Immature natural killer cell (primary cell): ENCODE data around the gene DCP1A. TPM values are rescaled to one million over a fixed set of nuclear protein-coding genes. Genes with fewer than 3 reads are reported as not detected.
"Not testable (repeated sequence)": the region's sequence is repeated elsewhere in the genome, so short reads cannot be mapped to it uniquely, and the experiment has no call there.

Experiments
- DNase-seq, 3 donors: peaks; one replicate each; pipeline ENCODE4 v3.0.0; 2022; ENCODE audit warnings: mixed read lengths in 1 of 3
- H3K27ac Mint-ChIP-seq, 6 donors: one replicate each; pipeline ENCODE4 v1.8.0; 2020; ENCODE audit warnings: mixed read lengths in 6 of 6, mild to moderate bottlenecking in 5 of 6, inconsistent platforms in 4 of 6, moderate library complexity in 3 of 6
- H3K27me3 Mint-ChIP-seq, 3 donors: one replicate each; pipeline ENCODE4 v1.8.0; 2020 to 2021; ENCODE audit warnings: low read depth in 3 of 3, mild to moderate bottlenecking in 3 of 3, mixed read lengths in 3 of 3, moderate library complexity in 3 of 3, inconsistent platforms in 1 of 3
- H3K36me3 Mint-ChIP-seq, 3 donors: one replicate each; pipeline ENCODE4 v1.8.0; 2020; ENCODE audit warnings: mixed read lengths in 3 of 3, inconsistent platforms in 2 of 3, mild to moderate bottlenecking in 2 of 3
- H3K4me1 Mint-ChIP-seq, 2 donors: one replicate each; pipeline ENCODE4 v1.8.0; 2020; ENCODE audit warnings: inconsistent platforms in 2 of 2, mild to moderate bottlenecking in 2 of 2, mixed read lengths in 2 of 2, moderate library complexity in 1 of 2
- H3K4me3 Mint-ChIP-seq, 5 donors: one replicate each; pipeline ENCODE4 v1.8.0; 2020; ENCODE audit warnings: mild to moderate bottlenecking in 5 of 5, mixed read lengths in 5 of 5, inconsistent platforms in 3 of 5, moderate library complexity in 3 of 5
- H3K9me3 Mint-ChIP-seq, 6 donors: one replicate each; pipeline ENCODE4 v1.8.0; 2020; ENCODE audit warnings: mild to moderate bottlenecking in 6 of 6, mixed read lengths in 6 of 6, inconsistent platforms in 4 of 6, moderate library complexity in 3 of 6
- polyA plus RNA-seq, 3 donors: library from polyadenylated mRNA; unstranded; fragments of 300-500 nt; fragmentation: Illumina TruSeq; gene quantifications; one replicate each; pipeline ENCODE4 v1.2.3, GENCODE V29; 2021

DCP1A gene
- polyA plus RNA-seq, 3 donors from 2014 or later = 36.9 to 80.1 (median 51.8) TPM

- not testable (repeated sequence) for H3K36me3 Mint-ChIP-seq, DNase-seq, H3K27me3 Mint-ChIP-seq, H3K9me3 Mint-ChIP-seq
- peaks cover 31 to 49% of the 10 kb centered on the region in 2 donors for H3K4me1 Mint-ChIP-seq
- peak overlapping the region; percentile 94 to 100 (median 98) for H3K27ac Mint-ChIP-seq
- peak overlapping the region; percentile 99 to 100 (median 99) for H3K4me3 Mint-ChIP-seq
Observed at GRCh38 chr3:53348118-53348517, 775 bp upstream of the DCP1A start.

- H3K4me3 Mint-ChIP-seq = peak overlapping the region; percentile 99 to 100 (median 99)
- peaks cover 34 to 59% of the 10 kb centered on the region in 2 donors for H3K4me1 Mint-ChIP-seq
- H3K27me3 Mint-ChIP-seq = peaks cover 6 to 10% (median 6%) of the 10 kb centered on the region in 3 donors
- peaks cover 5 to 12% (median 6%) of the 10 kb centered on the region in 3 donors for H3K36me3 Mint-ChIP-seq
- H3K9me3 Mint-ChIP-seq = no peaks in the 10 kb centered on the region
- peak overlapping the region; percentile 94 to 100 (median 98) for H3K27ac Mint-ChIP-seq
- DNase-seq = no peak
Observed at GRCh38 chr3:53346922-53347260, 452 bp downstream of the DCP1A start.

DNA sequence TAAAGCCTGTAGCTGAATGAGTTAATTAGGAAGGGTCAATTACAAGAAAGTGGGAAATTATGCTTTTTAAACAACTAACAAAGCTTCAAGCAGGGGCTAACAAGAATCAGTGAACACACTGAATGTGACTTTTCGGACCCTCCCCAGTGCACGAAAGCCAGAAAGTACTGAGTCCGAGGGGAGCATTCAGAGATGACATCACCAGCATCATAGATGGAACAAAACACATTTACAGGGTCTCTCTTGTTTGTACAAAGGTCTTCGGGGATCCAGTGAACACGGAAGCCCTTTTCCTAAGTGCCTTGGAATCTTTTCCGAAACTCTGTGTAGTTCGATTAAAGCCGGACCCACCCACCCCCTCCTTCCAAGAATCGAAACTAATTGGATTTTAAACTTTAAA, 829 bp downstream of the DCP1A start:
- H3K4me1 Mint-ChIP-seq = peaks cover 34 to 59% of the 10 kb centered on the region in 2 donors
- H3K27ac Mint-ChIP-seq = peak overlapping the region; percentile 94 to 100 (median 98)
- H3K9me3 Mint-ChIP-seq = no peaks in the 10 kb centered on the region
- peaks cover 6 to 10% (median 6%) of the 10 kb centered on the region in 3 donors for H3K27me3 Mint-ChIP-seq
- DNase-seq = peak in 1 of 3 donors; percentile 2
- peak overlapping the region; percentile 99 to 100 (median 99) for H3K4me3 Mint-ChIP-seq
- H3K36me3 Mint-ChIP-seq = peaks cover 5 to 12% (median 6%) of the 10 kb centered on the region in 3 donors

DNA sequence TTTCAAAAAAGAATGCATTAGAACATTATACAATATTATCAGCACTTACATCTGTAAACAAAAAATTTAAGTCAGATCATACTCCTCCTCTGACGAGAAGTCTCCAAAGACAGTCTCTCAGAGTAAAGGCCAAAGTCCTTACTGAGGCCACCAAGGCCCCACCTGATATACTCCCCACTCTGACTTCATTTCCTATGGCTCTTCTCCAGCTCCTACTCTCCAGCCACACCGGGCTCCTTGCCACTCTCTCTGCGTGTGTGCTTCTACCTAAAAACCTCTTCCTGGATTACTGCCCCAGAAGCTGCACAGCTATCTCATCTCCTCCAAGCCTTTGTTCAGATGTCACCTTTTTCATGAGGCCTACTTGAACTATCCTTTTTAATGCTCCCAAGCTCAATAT, 5.0 kb downstream of the DCP1A start:
- H3K4me1 Mint-ChIP-seq = peaks cover 30 to 67% of the 10 kb centered on the region in 2 donors
- H3K27ac Mint-ChIP-seq = no peak overlapping the region
- H3K9me3 Mint-ChIP-seq = no peaks in the 10 kb centered on the region
- no peak for DNase-seq
- no peak overlapping the region for H3K4me3 Mint-ChIP-seq
- peaks cover 8 to 16% (median 13%) of the 10 kb centered on the region in 3 donors for H3K36me3 Mint-ChIP-seq
- peaks cover 4 to 6% (median 4%) of the 10 kb centered on the region in 3 donors for H3K27me3 Mint-ChIP-seq

GRCh38 chr3:53337167-53337940, 10.0 kb downstream of the DCP1A start:
- no peaks in the 10 kb centered on the region for H3K9me3 Mint-ChIP-seq
- no peaks in the 10 kb centered on the region for H3K27me3 Mint-ChIP-seq

GRCh38 chr3:53334742-53335141, 12.6 kb downstream of the DCP1A start:
- H3K9me3 Mint-ChIP-seq = no peaks in the 10 kb centered on the region
- H3K36me3 Mint-ChIP-seq = peaks cover 4 to 22% (median 12%) of the 10 kb centered on the region in 3 donors
- H3K4me1 Mint-ChIP-seq = peaks cover 8 to 38% of the 10 kb centered on the region in 2 donors
- H3K27me3 Mint-ChIP-seq = no peaks in the 10 kb centered on the region
- no peak overlapping the region for H3K4me3 Mint-ChIP-seq
- peak overlapping the region in 1 of 6 donors; percentile 67 for H3K27ac Mint-ChIP-seq
- no peak for DNase-seq

More at GRCh38 chr3:53337167-53337940, 10.0 kb downstream of the DCP1A start:
- Mint-ChIP-seq H3K36me3 (peaks cover 4 to 24% (median 19%) of the 10 kb centered on the region in 3 donors), H3K27ac (no peak overlapping the region), H3K4me1 (peaks cover 4 to 29% of the 10 kb centered on the region in 2 donors), H3K4me3 (no peak overlapping the region)
- DNase-seq = no peak

DNA sequence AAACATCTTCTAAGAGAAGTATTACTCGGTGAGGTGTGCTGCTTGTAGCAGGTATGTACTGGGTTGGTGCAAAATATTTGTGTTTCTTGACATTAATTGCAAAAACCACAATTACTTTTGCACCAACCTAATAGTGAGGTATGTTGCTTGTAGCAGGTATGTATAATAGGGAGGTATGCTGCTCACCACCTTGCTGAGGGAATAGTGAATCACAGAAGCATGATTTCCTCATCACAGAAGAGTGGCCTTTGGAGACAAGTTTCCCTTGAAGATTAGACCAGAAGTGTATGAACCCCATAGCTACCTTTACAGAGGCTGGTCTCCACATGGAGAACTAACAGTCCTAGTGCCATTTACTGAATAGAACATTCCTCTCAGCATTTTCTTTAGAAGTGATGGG, 15.5 kb downstream of the DCP1A start:
- H3K4me1 Mint-ChIP-seq = peaks cover 7 to 42% of the 10 kb centered on the region in 2 donors
- no peaks in the 10 kb centered on the region for H3K27me3 Mint-ChIP-seq
- H3K9me3 Mint-ChIP-seq = no peaks in the 10 kb centered on the region
- no peak for DNase-seq
- H3K4me3 Mint-ChIP-seq = no peak overlapping the region
- H3K27ac Mint-ChIP-seq = no peak overlapping the region
- H3K36me3 Mint-ChIP-seq = peaks cover 4 to 17% (median 14%) of the 10 kb centered on the region in 3 donors

- H3K4me1 Mint-ChIP-seq = peaks cover 8 to 57% of the 10 kb centered on the region in 2 donors
- no peaks in the 10 kb centered on the region for H3K27me3 Mint-ChIP-seq
- no peak for DNase-seq
- H3K36me3 Mint-ChIP-seq = peaks cover 0 to 13% (median 11%) of the 10 kb centered on the region in 3 donors
- no peaks in the 10 kb centered on the region for H3K9me3 Mint-ChIP-seq
- no peak overlapping the region for H3K4me3 Mint-ChIP-seq
- H3K27ac Mint-ChIP-seq = no peak overlapping the region
Observed at GRCh38 chr3:53329897-53330296, 17.4 kb downstream of the DCP1A start.

DNA sequence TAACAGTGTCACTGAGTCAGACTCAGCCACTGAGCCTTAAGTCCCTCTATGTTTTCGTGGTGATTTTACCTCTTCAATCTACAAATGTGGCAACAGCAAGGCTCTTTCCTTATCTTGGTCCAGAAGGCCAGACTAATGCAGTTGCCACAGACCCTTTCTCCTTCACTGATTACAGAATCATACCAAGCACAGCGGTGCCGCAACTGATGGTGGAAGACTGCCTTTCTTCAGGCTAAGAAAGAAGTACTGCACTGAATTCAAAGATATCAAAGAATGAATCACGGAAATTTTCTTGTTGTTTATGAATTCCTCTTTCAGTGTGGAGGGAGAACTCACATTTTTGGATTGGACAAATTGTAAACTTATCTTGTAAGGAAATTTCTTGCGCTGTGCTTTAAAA, 18.6 kb downstream of the DCP1A start:
- Mint-ChIP-seq H3K9me3 (no peaks in the 10 kb centered on the region), H3K27me3 (no peaks in the 10 kb centered on the region), H3K4me1 (peaks cover 8 to 57% of the 10 kb centered on the region in 2 donors), H3K4me3 (no peak overlapping the region), H3K36me3 (peaks cover 0 to 6% (median 6%) of the 10 kb centered on the region in 3 donors), H3K27ac (peak overlapping the region in 3 of 6 donors; percentile 9 to 28 (median 10))
- DNase-seq = no peak

GRCh38 chr3:53327986-53328385, 19.4 kb downstream of the DCP1A start:
- H3K4me3 Mint-ChIP-seq, H3K27ac Mint-ChIP-seq, H3K27me3 Mint-ChIP-seq, H3K9me3 Mint-ChIP-seq, H3K36me3 Mint-ChIP-seq, DNase-seq: not testable (repeated sequence)
- H3K4me1 Mint-ChIP-seq = peaks cover 10 to 57% of the 10 kb centered on the region in 2 donors

GRCh38 chr3:53324105-53324504, 23.2 kb downstream of the DCP1A start:
- H3K27ac Mint-ChIP-seq = no peak overlapping the region
- H3K27me3 Mint-ChIP-seq = peaks cover 0 to 1% (median 0%) of the 10 kb centered on the region in 3 donors
- H3K36me3 Mint-ChIP-seq = peaks cover 0 to 8% (median 6%) of the 10 kb centered on the region in 3 donors
- peaks cover 8 to 39% of the 10 kb centered on the region in 2 donors for H3K4me1 Mint-ChIP-seq
- H3K9me3 Mint-ChIP-seq = no peaks in the 10 kb centered on the region
- H3K4me3 Mint-ChIP-seq = no peak overlapping the region
- DNase-seq = no peak

- H3K27me3 Mint-ChIP-seq = peaks cover 0 to 1% (median 0%) of the 10 kb centered on the region in 3 donors
- H3K27ac Mint-ChIP-seq = no peak overlapping the region
- no peak overlapping the region for H3K4me3 Mint-ChIP-seq
- peaks cover 5 to 31% of the 10 kb centered on the region in 2 donors for H3K4me1 Mint-ChIP-seq
- DNase-seq = no peak
- no peaks in the 10 kb centered on the region for H3K9me3 Mint-ChIP-seq
- H3K36me3 Mint-ChIP-seq = peaks cover 4 to 18% (median 10%) of the 10 kb centered on the region in 3 donors
Observed at GRCh38 chr3:53320697-53321096, 26.6 kb downstream of the DCP1A start.

DNA sequence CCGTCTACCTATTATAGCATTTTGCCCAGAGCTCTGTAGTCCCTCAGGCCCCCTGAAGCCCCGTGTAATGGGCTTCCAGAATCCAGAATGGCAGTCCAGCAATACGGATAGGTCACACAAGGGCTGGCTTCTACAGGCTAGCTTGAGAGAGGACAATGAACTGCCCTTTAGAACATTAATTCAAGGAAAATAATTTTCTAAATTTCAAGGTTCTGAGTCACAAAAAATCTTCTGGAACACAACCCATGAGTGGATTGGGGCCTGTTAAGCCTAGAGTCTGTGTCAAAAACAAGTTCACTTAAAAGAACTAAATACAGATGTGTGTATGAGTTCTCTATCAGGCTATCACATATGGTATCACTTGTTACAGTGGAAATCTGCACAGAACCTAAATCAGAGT, 28.8 kb downstream of the DCP1A start:
- Mint-ChIP-seq H3K4me1 (peaks cover 5 to 15% of the 10 kb centered on the region in 2 donors), H3K27ac (no peak overlapping the region), H3K4me3 (no peak overlapping the region), H3K27me3 (peaks cover 0 to 1% (median 0%) of the 10 kb centered on the region in 3 donors), H3K9me3 (no peaks in the 10 kb centered on the region), H3K36me3 (peaks cover 4 to 18% (median 10%) of the 10 kb centered on the region in 3 donors)
- no peak for DNase-seq

DNA sequence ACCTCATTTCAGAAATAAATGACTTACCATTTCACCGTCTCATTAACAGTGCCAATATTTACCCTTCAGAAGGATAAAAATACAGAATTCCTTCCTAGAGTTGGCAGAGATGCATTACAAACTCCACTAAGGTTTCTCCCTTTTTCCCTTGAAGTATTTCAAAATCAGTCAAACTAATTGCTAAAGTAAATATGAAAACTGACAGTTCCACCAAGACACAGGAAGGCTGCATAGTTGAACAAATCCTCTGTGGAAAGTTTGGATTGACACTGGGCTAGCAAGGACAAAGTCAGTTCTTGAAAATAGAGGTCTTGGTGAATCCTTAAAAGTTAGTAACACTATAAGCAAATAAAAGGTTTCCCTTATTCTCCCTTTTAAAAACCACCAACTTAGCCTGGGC, 34.5 kb downstream of the DCP1A start:
- peaks cover 0 to 2% (median 0%) of the 10 kb centered on the region in 3 donors for H3K27me3 Mint-ChIP-seq
- peaks cover 0 to 5% of the 10 kb centered on the region in 2 donors for H3K4me1 Mint-ChIP-seq
- peaks cover 13 to 35% (median 15%) of the 10 kb centered on the region in 3 donors for H3K36me3 Mint-ChIP-seq
- no peak overlapping the region for H3K27ac Mint-ChIP-seq
- no peak for DNase-seq
- no peak overlapping the region for H3K4me3 Mint-ChIP-seq
- H3K9me3 Mint-ChIP-seq = no peaks in the 10 kb centered on the region
